ENCODE data around the gene FAM219A.
A peak's percentile ranks its signal among the peaks of the same experiment; 100 is the strongest.

Gene FAM219A

GRCh38 chr9:34459356-34459755 is 986 bp upstream of the FAM219A start:
- TF ChIP-seq CTCF (conservative IDR thresholded peaks at IDR 0.05; ENCODE audit: control insufficient read depth, insufficient read depth, low read depth, low read length), result no peak
- no peak for DNase-seq (ENCODE audit: low read depth)
- H3K4me3 ChIP-seq (ENCODE audit: control insufficient read depth, low read depth, low read length), result no peak overlapping the region

- peak overlapping the region; percentile 44 for H3K4me3 ChIP-seq (ENCODE audit: control insufficient read depth, low read depth, low read length)
- no peak for DNase-seq (ENCODE audit: low read depth)
- no peak for TF ChIP-seq CTCF (conservative IDR thresholded peaks at IDR 0.05; ENCODE audit: control insufficient read depth, insufficient read depth, low read depth, low read length)
These were observed 580 bp upstream of the FAM219A start for GRCh38 chr9:34458959-34459340.

GRCh38 chr9:34457266-34458012 is 931 bp downstream of the FAM219A start:
- H3K4me3 ChIP-seq (ENCODE audit: control insufficient read depth, low read depth, low read length), result peak overlapping the region; percentile 78
- TF ChIP-seq CTCF (conservative IDR thresholded peaks at IDR 0.05; ENCODE audit: control insufficient read depth, insufficient read depth, low read depth, low read length), result no peak
- DNase-seq (ENCODE audit: low read depth), result peak; percentile 73

- peak overlapping the region; percentile 78 for H3K4me3 ChIP-seq (ENCODE audit: control insufficient read depth, low read depth, low read length)
- TF ChIP-seq CTCF (conservative IDR thresholded peaks at IDR 0.05; ENCODE audit: control insufficient read depth, insufficient read depth, low read depth, low read length), result no peak
- no peak for DNase-seq (ENCODE audit: low read depth)
These were observed 1.6 kb downstream of the FAM219A start for GRCh38 chr9:34456746-34457145.

- H3K4me3 ChIP-seq (ENCODE audit: control insufficient read depth, low read depth, low read length), result no peak overlapping the region
- no peak for TF ChIP-seq CTCF (conservative IDR thresholded peaks at IDR 0.05; ENCODE audit: control insufficient read depth, insufficient read depth, low read depth, low read length)
- no peak for DNase-seq (ENCODE audit: low read depth)
These were observed 2.2 kb downstream of the FAM219A start for GRCh38 chr9:34456151-34456550.

GRCh38 chr9:34454571-34455065 is 3.8 kb downstream of the FAM219A start:
- peak; percentile 27 for TF ChIP-seq CTCF (conservative IDR thresholded peaks at IDR 0.05; ENCODE audit: control insufficient read depth, insufficient read depth, low read depth, low read length)
- peak; percentile 95 for DNase-seq (ENCODE audit: low read depth)
- no peak overlapping the region for H3K4me3 ChIP-seq (ENCODE audit: control insufficient read depth, low read depth, low read length)

All from fibroblast of mammary gland (primary cell).